Measurements from ENCODE around the gene ATF6. TPM values are rescaled to one million over a fixed set of nuclear protein-coding genes. Genes with fewer than 3 reads are reported as not detected.
A peak's percentile ranks its signal among the peaks of the same experiment; 100 is the strongest.

The ATF6 gene
- total and polyA plus RNA-seq, 9 of the 15 experiments (the other 6 are each of a cell fraction or from before 2014, with no cell fraction given) = 11.7 to 32.4 (median 20.4) TPM

DNA sequence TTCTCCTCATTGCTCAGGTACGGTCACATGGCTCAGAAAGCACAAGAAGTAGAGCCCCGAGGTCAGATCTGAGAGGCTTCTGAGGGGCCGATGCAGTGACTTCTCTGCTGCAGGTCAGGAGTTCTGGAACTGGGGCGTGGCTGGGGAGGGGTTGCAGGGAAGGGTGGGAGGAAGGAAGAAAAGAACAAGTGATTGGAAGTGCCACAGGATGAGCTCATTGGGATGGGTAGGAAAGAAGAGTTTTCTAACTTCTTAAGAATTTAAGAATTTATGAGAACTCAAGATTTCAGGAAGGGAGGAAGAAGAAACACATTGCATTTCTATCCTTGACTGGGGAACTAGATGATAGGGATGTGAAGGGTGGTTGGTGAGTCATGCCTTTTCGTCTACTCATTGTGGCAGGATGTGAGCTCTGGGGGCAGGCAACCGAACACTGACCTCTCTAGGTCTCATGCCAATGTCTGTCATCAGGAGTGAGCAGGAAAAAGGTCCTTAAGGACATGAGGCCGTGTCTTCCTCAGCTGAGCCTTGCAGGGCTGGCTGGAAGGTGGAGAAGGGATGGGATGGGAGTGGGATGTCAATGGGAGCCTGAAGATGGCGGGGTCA lies 44.3 kb upstream of the ATF6 start (continued):
- TF ChIP-seq, protein P1, sequence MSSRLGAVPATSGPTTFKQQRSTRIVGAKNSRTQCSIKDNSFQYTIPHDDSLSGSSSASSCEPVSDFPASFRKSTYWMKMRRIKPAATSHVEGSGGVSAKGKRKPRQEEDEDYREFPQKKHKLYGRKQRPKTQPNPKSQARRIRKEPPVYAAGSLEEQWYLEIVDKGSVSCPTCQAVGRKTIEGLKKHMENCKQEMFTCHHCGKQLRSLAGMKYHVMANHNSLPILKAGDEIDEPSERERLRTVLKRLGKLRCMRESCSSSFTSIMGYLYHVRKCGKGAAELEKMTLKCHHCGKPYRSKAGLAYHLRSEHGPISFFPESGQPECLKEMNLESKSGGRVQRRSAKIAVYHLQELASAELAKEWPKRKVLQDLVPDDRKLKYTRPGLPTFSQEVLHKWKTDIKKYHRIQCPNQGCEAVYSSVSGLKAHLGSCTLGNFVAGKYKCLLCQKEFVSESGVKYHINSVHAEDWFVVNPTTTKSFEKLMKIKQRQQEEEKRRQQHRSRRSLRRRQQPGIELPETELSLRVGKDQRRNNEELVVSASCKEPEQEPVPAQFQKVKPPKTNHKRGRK (tag; IDR thresholded peaks at IDR 0.05) = no peak
- no peak for TF ChIP-seq ATF1 (CRISPR knock-in tag; IDR thresholded peaks at IDR 0.05)
- peak; percentile 64 for TF ChIP-seq ATF1 (tag; IDR thresholded peaks at IDR 0.05)
- no peak for TF ChIP-seq HOXB6 (CRISPR knock-in tag; IDR thresholded peaks at IDR 0.05; ENCODE audit: borderline replicate concordance)
- TF ChIP-seq ZNF696 (CRISPR knock-in tag; conservative IDR thresholded peaks at IDR 0.05) = no peak
- 0 out of 2 replicates have a peak, but pooled peaks have one; percentile 39 for TF ChIP-seq MIER1 (IDR thresholded peaks at IDR 0.05; ENCODE audit: low read depth)
- TF ChIP-seq CBFA2T2 (conservative IDR thresholded peaks at IDR 0.05) = no peak; the same call in none of the 2 replicates
- TF ChIP-seq CEBPG (CRISPR knock-in tag; IDR thresholded peaks at IDR 0.05) = no peak
- TF ChIP-seq CEBPG (tag; conservative IDR thresholded peaks at IDR 0.05 in 1 of 2, IDR thresholded peaks at IDR 0.05 in 1 of 2) = no peak
- peak; percentile 98 for TF ChIP-seq SMARCE1 (IDR thresholded peaks at IDR 0.05)
- TF ChIP-seq HLTF (IDR thresholded peaks at IDR 0.05) = no peak
- peak; percentile 94 for TF ChIP-seq MEIS2 (IDR thresholded peaks at IDR 0.05; ENCODE audit: partially characterized antibody)
- peak; percentile 75; the same call in 1 of the 2 replicates for TF ChIP-seq ZEB2 (IDR thresholded peaks at IDR 0.05)
- TF ChIP-seq FOS (IDR thresholded peaks at IDR 0.05; ENCODE audit: extremely low read depth, insufficient read length) = peak; percentile 71
- peak; percentile 78 for TF ChIP-seq LEF1 (IDR thresholded peaks at IDR 0.05)
- peak; percentile 57 for TF ChIP-seq TCF3 (CRISPR knock-in tag; IDR thresholded peaks at IDR 0.05)
- peak; percentile 69; the same call in 1 of the 2 replicates for TF ChIP-seq ZBTB2 (IDR thresholded peaks at IDR 0.05)
- TF ChIP-seq HDAC1 (IDR thresholded peaks at IDR 0.05) = peak in 1 of 2 experiments; percentile 84; a peak in 2 of 4 replicates
- 0 out of 2 replicates have a peak, but pooled peaks have one; percentile 40 for TF ChIP-seq CAMTA2 (CRISPR knock-in tag; conservative IDR thresholded peaks at IDR 0.05)
- TF ChIP-seq CHCHD3 (CRISPR knock-in tag; IDR thresholded peaks at IDR 0.05) = no peak
- TF ChIP-seq POLR2AphosphoS5 (IDR thresholded peaks at IDR 0.05; ENCODE audit: control insufficient read depth, insufficient read depth, low read depth, low read length) = 0 out of 2 replicates have a peak, but pooled peaks have one; percentile 46
- TF ChIP-seq ZNF518B (CRISPR knock-in tag; IDR thresholded peaks at IDR 0.05) = no peak
- TF ChIP-seq SMARCA4 (IDR thresholded peaks at IDR 0.05) = peak; percentile 96
- TF ChIP-seq ZBTB43 (CRISPR knock-in tag; IDR thresholded peaks at IDR 0.05) = no peak
